Measurements from ENCODE around the gene SPOCK1. TPM values are rescaled to one million over a fixed set of nuclear protein-coding genes. Genes with fewer than 3 reads are reported as not detected.

SPOCK1 gene
- total RNA-seq, 1 experiment from 2014 or later, result 23.4 TPM

DNA sequence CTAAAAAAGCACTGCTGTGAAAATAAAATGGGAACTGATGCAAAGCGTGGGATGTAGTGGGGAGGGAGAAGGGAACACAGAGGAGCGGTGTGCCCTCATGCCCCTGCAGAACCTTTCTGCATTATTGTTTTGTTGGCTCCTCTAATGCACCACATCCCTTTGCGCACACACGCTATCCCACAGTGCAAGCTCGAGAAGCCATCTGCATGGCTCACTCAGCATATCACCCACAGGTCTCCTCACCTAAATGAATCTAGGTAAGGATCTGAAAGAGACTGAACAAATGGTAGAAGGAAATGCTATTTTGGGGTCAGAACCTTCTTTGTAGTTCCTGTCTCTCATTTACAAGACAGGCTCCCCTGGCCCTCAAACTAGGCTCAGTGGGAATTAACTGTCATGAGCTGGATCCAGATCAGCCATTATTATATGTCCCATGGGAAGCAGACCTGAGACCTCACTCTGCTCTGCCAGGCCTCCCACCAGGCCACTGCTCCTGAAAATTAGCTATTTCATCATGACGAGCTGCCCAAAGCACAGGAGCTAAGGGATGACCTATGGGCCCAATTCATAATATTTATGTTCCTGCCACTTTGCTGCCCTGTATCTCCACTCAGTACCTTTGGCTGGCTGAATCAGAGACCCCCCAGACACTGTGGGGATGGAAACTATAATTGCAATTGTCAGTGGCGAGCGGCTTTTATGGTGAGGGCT is 169.4 kb downstream of the SPOCK1 start:
- in situ Hi-C loops (cut with HindIII; ENCODE audit: low pct_unique_long_range_greater_than_20kb, low sequenced_read_pairs), result no loop called here
- no peak for DNase-seq (ENCODE audit: low read depth, low spot score)

DNA sequence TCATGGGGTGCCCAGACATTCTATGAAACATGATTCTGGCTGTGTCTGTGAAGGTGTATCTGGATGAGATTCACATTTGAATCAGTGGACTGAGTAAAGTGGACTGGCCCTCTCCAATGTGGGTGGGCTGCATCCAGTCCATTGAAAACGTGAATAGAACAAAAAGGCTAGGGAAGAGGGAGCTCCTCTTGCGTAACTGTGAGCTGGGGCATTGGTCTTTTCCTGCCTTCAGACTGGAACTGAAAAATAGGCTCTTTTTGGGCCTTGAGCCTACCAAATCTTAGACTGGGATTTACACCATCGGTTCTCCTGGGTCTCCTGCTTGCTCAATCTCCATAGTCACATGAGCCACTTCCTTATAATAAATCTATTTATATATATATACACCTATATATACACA is 170.1 kb downstream of the SPOCK1 start:
- in situ Hi-C loops (cut with HindIII; ENCODE audit: low pct_unique_long_range_greater_than_20kb, low sequenced_read_pairs), result no loop called here
- DNase-seq (ENCODE audit: low read depth, low spot score), result no peak

DNA sequence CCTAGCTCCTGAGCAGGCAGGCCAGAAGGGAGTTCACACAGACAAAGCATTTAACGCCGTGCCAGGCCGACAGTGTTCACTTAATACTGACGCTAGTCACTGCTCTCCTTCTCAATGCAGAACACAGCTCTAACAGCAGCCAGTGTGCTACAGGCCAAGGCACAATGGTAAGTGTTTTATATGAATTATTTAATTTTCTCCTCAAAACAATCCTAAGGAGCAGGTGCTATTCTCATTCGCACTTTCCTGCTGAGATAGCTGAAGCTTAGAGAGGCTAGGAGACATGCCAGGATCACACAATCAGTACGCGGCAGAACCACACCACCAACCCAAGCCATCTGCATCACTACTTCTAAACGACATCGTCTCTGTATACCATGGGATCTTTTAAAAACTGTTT is 170.7 kb downstream of the SPOCK1 start:
- no peak for DNase-seq (ENCODE audit: low read depth, low spot score)
- in situ Hi-C loops (cut with HindIII; ENCODE audit: low pct_unique_long_range_greater_than_20kb, low sequenced_read_pairs), result no loop called here

DNA sequence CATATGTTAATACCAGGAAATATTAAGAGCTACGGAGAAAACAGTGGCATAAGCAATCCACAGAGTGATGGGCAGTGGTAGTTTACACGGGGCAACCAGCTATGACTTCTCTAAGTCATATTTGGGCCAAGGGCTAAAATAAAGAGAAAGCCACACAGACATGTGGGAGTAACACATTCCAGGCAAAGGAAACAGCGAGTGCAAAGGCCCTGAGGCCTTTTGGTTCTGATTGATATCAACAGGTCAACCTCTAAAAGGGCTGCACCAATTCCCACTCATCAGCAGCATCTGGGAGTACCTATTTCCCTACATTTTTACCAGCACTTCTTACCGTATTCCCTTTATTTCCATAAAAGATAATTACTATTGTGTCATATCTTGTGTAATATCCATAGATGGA is 173.4 kb downstream of the SPOCK1 start:
- in situ Hi-C loops (cut with HindIII; ENCODE audit: low pct_unique_long_range_greater_than_20kb, low sequenced_read_pairs), result no loop called here
- DNase-seq (ENCODE audit: low read depth, low spot score), result no peak

DNA sequence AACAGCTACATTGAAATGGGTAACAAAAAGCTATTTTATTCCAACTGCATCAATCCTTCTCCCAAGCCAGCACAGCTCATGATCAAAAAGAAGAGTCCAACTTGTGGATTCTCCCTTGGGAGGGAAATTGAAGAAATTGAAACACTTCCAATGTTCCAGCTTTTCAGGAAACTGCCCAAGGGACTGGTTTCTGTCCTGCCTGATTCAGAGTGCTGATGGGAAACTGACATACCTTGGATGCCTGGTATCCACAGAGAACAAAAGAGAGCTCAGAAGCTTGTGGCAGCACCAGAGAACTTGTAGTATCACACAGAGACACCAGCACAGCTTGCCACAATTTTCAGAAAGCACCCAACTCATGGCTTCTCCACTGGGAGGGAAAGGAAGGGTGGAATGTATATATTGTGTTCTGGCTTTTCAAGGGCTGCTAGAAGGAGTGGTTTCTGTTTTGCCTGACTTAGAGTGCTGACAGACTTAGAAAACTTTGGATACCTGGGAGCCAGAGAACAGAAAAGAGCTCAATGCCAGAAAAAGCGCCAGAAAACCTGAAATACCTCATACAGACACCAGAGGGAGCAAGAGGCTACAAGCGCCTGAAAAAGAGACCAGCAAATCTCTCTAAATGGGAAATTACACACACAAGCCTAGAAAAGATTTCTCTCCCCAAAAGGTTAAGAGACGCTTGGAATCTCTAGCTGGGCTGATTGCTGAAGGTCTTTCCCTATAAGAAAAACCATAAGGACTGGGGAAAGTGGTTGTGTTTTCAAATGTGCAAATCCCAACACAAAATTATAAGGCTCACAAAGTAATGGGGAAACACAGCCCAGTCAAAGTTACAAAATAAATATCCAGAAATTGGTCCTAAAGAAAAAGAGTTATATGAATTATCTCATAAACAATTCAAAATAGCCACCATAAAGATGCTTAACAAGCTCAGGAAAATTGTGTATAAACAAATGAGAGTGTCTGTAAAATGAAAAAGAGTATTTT is 178.8 kb downstream of the SPOCK1 start:
- peak; percentile 96 for DNase-seq (ENCODE audit: low read depth, low spot score)
- in situ Hi-C loops (cut with HindIII; ENCODE audit: low pct_unique_long_range_greater_than_20kb, low sequenced_read_pairs), result no loop called here

DNA sequence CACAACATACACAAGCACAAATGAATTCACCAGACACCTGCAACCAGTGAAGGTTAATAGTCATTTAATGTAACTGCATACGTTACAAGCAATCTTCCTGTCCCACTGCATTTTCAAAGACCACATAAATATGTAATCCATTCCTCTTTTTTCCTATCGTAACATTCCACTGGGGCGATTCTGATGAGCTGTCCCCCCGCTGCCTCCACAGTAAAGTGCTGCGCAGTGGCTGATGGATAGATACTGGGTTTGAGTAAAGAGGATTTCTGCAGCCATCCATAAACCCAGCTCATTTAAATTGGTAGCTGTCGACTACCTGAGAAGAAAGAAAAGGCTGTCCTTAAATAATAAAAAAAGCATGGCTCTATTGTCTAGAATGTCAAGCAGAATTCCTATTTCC is 181.1 kb downstream of the SPOCK1 start:
- in situ Hi-C loops (cut with HindIII; ENCODE audit: low pct_unique_long_range_greater_than_20kb, low sequenced_read_pairs), result no loop called here
- no peak for DNase-seq (ENCODE audit: low read depth, low spot score)

- in situ Hi-C loops (cut with HindIII; ENCODE audit: low pct_unique_long_range_greater_than_20kb, low sequenced_read_pairs), result no loop called here
- DNase-seq (ENCODE audit: low read depth, low spot score), result no peak
These were observed 182.8 kb downstream of the SPOCK1 start for GRCh38 chr5:137316346-137316736.

DNA sequence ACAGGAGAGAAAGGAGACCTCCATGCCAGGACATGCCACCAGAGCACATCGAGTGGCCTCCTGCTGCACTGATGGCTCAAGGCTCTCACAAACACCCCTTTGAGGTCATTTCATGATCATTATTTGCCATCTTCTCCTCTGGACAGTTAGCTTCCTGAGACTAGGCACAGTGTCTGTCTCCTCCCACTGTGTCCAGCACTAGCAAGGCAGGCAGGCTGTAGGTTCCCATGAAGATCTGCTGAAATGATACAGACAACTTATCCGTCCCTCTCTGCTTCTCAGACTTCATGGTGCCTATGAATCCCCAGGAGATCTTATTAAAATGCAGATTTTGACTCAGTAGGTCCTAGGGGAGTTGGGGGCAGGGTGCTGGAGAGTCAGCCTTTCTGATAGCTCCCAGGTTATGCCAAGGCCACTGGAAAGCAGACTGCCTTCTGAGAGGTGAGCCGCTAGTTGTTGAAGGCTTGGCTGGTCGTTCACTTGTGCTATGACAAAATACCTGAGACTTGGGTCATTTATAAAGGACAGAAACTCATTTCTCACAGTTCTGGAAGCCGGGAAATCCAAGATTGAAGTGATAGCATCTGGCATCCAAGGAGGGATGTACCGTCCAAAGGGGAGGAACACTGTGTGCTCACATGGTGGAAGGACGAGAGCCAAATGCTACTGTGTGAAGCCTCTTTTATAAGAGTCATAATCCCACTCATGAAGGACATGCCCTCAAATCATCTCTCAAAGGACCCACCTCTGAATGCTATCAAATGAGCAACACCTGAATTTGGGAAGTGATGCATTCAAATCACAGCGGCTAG is 183.4 kb downstream of the SPOCK1 start:
- no peak for DNase-seq (ENCODE audit: low read depth, low spot score)
- in situ Hi-C loops (cut with HindIII; ENCODE audit: low pct_unique_long_range_greater_than_20kb, low sequenced_read_pairs), result no loop called here

DNA sequence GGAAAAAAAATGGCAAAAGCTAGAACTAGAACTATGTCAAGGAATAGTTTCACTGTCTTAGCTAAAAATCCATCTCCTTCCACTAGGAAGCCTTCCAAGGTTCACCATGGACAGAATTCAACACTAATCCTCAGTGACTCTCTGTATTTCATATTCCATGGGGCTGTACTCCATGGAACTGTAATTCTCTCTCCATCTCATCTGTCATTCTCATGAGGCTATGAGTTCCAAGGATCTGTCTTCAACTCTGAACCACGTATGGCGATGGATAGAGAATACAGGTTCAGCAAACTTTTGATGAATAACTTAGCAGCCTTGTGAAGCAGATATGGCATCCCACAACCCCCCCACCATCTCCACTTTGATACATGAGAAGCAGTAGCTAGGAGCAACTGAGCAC is 184.0 kb downstream of the SPOCK1 start:
- DNase-seq (ENCODE audit: low read depth, low spot score), result no peak
- in situ Hi-C loops (cut with HindIII; ENCODE audit: low pct_unique_long_range_greater_than_20kb, low sequenced_read_pairs), result no loop called here

- in situ Hi-C loops (cut with HindIII; ENCODE audit: low pct_unique_long_range_greater_than_20kb, low sequenced_read_pairs), result no loop called here
- no peak for DNase-seq (ENCODE audit: low read depth, low spot score)
These were observed 185.5 kb downstream of the SPOCK1 start for GRCh38 chr5:137313526-137314175.

DNA sequence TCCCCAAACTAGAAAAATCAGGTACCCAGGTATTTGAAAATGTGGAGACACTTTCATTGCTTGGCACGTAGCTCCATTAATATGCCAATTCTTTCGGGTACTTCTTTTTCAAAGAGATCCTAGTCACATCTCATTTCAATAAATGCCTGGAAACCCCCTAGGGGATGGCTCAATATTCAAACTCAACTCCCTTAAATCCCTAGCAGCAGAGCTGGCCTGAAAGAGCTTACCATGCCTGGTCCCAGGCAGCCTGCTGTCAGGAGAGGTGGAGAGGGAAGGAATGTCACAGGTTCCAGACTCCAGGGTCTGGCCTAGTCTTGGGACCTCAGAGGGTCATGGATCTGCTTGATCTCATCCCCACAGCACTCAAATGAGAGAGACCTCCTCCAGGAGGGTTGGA is 187.1 kb downstream of the SPOCK1 start:
- in situ Hi-C loops (cut with HindIII; ENCODE audit: low pct_unique_long_range_greater_than_20kb, low sequenced_read_pairs), result no loop called here
- DNase-seq (ENCODE audit: low read depth, low spot score), result no peak

- no peak for DNase-seq (ENCODE audit: low read depth, low spot score)
- in situ Hi-C loops (cut with HindIII; ENCODE audit: low pct_unique_long_range_greater_than_20kb, low sequenced_read_pairs), result no loop called here
These were observed 188.9 kb downstream of the SPOCK1 start for GRCh38 chr5:137310051-137310730.

DNA sequence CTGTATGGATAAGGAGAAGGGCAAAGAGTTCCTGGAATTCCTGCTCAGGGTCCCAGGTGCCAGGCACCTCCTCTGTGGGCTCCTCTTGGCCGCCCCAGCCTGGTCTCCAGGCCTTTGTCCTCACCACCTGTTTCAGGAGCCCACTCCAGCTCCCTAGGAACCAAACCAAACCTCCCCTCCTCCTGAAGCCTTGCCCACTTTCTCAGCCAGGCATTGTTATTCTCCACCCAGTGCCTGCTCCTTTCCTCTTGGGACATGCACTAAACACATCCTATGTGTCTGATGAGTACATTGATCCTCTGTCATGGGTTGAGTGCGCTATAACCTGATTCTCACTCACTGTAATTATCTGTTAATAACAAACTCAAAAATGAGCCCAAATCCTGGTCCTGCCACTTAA is 189.8 kb downstream of the SPOCK1 start:
- no peak for DNase-seq (ENCODE audit: low read depth, low spot score)
- in situ Hi-C loops (cut with HindIII; ENCODE audit: low pct_unique_long_range_greater_than_20kb, low sequenced_read_pairs), result no loop called here

- in situ Hi-C loops (cut with HindIII; ENCODE audit: low pct_unique_long_range_greater_than_20kb, low sequenced_read_pairs), result no loop called here
These were observed 190.8 kb downstream of the SPOCK1 start for GRCh38 chr5:137308311-137308710.

GRCh38 chr5:137306903-137307302 is 192.2 kb downstream of the SPOCK1 start:
- DNase-seq (ENCODE audit: low read depth, low spot score), result no peak
- in situ Hi-C loops (cut with HindIII; ENCODE audit: low pct_unique_long_range_greater_than_20kb, low sequenced_read_pairs), result no loop called here

More at GRCh38 chr5:137308311-137308710, 190.8 kb downstream of the SPOCK1 start:
- no peak for DNase-seq (ENCODE audit: low read depth, low spot score)

DNA sequence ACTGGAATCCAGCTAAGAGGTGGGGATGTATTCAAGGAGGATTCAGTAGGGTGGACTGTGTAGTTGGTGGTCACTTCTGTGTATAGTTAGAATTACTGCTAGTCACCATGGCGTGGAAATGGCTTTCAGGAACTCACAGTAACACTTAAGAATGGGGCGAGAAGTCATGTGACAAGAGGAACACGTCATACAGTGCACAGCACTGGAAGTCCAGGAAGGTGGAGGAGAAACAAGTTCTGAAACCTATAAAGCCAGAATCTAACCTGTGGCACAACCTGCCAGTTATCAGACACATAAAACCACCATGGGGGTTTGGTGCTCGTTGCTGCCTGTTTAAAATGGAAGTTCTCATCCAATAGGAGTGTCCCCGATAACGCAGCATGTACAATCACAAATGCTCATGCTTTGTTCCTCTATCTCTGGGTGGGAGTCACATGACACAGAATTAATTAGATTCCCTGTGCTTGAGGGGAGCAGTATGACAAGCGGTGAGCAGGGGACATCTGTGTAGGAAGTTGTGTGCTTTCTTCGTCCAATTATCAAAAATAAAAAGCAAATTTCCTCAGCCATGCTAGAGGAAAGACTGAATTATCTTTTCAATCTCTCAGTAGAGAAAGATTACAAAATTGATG is 193.0 kb downstream of the SPOCK1 start:
- in situ Hi-C loops (cut with HindIII; ENCODE audit: low pct_unique_long_range_greater_than_20kb, low sequenced_read_pairs), result no loop called here
- DNase-seq (ENCODE audit: low read depth, low spot score), result no peak

Data from SK-MEL-5 (cell line).